HG03196 (cell line): Measurements from ENCODE around the gene HOMER1.
"Not testable (repeated sequence)": the region's sequence is repeated elsewhere in the genome, so short reads cannot be mapped to it uniquely, and the experiment has no call there.

Experiments used
- ATAC-seq: cut with Tn5 transposase; IDR thresholded peaks from one replicate; pipeline ENCODE4 v1.9.1; 2021; ENCODE audit not compliant: unreplicated experiment

HOMER1 gene

GRCh38 chr5:79423296-79423695 lies 90.6 kb downstream of the HOMER1 start:
- no peak for ATAC-seq

GRCh38 chr5:79420248-79420647 lies 93.7 kb downstream of the HOMER1 start:
- ATAC-seq, result no peak

DNA sequence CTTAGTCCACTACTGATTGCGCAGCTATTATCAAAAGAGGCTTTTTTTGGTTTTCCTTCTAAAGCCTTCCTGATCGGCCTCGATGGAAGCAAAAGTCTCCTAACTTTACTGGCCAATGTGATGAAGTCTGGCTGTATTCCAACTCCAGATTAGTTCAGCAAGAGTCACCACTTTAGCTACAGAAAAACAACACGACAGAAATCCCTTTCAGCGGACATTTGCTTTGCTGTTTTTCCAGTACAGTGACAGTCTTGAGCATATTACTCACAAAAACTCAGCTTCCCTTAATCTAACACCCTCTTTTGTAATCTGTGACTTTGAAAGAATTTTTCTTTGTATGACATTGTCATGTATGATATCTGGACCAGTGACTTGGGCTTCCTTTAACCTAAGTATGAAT lies 95.7 kb downstream of the HOMER1 start:
- no peak for ATAC-seq

DNA sequence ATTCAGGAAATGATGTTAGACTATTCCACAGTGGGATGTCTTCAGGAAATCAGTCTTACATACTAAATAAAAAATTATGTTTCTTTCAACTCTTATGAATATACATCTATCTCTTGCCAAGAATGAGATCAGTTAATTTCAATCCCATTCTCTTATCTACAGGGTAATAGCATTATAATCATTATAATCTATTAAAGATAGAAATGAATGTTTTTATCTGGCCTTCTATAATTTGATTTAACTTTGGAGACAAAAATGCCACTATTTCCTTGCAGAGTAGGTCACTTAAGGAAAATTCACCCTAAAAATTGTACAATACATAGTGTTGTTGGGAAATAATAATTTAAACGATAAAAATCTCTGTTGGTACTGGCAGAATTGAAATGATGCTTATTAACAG lies 96.4 kb downstream of the HOMER1 start:
- no peak for ATAC-seq

DNA sequence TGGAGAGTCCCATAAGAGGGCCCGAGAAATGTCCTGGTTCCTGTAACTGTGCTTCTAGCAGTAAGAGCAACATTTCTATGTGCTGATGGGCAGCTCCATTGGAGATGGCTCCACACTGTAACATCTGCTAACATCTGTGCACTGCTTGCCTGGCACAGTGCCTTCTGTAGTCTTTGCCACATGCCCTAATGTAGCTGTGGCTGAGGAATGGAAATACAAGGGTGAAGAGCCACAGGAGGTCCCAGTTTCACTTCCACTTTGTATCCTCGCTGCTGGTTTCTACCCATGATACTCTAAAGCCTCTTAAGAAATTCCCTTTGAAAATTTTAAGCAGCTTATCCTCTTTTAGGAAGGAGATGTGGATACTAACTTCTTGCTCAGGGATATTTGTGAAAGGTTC lies 97.4 kb downstream of the HOMER1 start:
- ATAC-seq, result peak; percentile 80

DNA sequence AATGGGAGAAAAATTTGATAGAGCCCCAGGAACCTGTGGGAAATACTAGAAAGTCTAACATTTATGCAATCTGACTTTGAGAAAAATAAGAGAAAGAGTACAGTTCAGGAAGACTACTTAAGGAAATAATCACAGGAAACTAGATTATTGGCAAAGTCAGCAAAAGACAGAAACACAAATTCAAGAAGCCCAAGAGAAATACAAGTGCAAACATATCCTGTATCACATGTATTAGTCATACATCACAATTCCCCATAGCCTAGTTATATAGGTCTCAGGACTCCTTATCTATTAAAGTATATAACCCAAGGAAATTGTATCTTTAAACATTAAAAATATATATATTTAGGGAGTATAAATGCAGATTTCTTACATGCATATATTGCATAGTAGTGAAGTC lies 100.8 kb downstream of the HOMER1 start:
- no peak for ATAC-seq

- no peak for ATAC-seq
These were observed 105.9 kb downstream of the HOMER1 start for GRCh38 chr5:79408028-79408427.

DNA sequence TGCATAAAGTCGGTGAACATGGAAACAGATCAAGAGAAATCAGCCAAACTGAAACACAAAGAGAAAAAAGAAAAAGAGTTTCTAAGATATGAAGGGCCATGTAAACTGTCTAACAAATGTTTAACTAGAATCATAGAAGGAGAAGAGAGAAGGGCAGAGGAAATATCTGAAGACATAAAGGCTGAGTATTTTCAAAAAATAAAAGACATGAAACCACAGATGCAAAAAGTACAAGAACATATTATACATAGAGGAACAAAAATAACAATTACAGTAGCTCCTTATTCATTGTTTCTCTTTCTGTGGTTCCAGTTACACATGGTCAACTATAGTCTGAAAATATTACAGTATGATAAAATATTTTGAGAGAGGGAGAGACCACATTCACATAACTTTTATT lies 106.3 kb downstream of the HOMER1 start:
- no peak for ATAC-seq

- no peak for ATAC-seq
These were observed 112.7 kb downstream of the HOMER1 start for GRCh38 chr5:79401216-79401615.

- ATAC-seq, result no peak
These were observed 114.9 kb downstream of the HOMER1 start for GRCh38 chr5:79399046-79399445.

DNA sequence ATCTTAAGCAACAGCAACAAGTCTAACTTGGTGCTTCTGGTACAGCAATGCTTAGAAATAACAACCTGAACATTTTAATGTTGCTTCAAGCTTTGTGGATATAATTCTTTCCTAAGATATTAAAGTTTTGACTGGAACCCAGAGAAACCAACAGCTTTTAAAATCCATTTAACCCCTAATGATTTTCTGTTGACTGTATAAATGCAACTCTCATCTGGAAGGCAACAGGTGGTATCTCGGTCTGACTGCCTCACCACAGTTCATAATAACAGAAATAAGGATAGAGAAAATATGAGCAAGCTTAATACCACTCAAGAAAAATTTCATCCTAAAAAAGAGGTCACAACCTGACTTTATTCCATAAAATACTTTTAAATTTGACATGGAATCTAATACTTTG lies 116.9 kb downstream of the HOMER1 start:
- ATAC-seq, result no peak

- no peak for ATAC-seq
These were observed 117.7 kb downstream of the HOMER1 start for GRCh38 chr5:79396265-79396664.

- no peak for ATAC-seq
These were observed 118.6 kb downstream of the HOMER1 start for GRCh38 chr5:79395296-79395695.

GRCh38 chr5:79392776-79393175 lies 121.2 kb downstream of the HOMER1 start:
- no peak for ATAC-seq

- ATAC-seq, result no peak
These were observed 127.3 kb downstream of the HOMER1 start for GRCh38 chr5:79386679-79387078.

DNA sequence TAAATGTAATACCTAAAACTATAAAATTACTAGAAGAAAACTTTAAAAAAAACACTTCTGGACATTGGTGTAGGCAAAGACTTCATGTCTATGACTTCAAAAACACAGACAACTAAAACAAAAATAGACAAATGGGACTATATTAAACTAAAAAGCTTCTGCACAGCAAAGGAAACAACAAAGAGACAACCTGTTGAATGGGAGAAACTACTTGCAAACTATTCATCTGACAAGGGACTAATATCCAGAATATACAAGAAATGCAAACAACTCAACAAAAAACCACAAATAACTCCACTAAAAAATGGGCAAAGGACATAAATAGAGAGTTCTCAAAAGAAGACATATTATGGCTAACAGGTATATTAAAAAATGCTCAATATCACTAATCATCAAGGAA lies 128.8 kb downstream of the HOMER1 start:
- not testable (repeated sequence) for ATAC-seq

DNA sequence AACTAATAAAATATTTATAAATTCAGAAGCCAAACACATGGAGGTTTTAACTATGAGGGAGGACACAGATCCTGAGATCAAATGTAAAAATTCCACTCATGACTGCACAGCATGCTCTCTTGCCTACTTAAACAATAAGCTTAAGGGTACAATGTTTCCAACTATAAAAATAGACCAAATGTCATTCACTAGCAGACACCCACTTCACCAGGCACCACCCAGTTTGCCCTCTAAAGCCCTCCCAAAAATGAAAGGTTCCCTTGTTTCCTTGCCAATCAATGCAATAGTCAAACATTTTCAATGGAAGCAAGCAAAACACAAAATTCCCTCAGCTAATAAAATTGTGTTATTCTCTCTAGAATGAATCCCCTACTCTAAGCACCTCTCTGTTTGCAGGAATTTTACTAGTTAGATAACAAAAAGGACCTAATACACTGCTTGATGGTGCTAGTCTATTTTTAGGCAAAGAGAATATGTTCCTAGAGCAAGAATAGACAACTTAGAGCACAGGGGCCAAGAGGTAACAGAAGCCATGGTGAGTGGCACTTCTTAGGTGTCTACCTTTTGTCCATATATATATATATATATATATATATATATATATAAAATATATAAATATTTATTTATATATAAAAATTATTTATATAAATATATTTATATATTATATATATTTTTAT lies 135.3 kb downstream of the HOMER1 start:
- no peak for ATAC-seq

DNA sequence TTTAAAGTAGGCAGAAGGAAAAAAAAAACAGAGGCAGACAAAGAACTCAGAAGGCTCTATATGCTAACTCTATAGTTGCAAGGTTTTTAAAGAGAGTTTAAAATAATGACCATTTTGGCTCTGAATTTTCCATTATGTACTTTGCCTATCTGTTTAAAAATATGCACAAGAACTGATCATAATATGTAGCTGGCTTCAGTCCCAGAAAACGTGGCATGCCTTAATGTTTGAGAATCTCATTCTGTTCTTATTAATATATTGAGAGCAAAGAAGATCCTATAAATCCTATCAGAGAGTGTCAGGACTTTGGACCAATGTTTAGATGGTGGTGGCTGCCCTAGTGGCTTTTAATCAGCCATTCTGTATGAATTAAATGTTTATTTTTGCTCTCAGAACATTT lies 156.5 kb downstream of the HOMER1 start:
- ATAC-seq, result no peak

- ATAC-seq, result no peak
These were observed 164.1 kb downstream of the HOMER1 start for GRCh38 chr5:79349881-79350280.

DNA sequence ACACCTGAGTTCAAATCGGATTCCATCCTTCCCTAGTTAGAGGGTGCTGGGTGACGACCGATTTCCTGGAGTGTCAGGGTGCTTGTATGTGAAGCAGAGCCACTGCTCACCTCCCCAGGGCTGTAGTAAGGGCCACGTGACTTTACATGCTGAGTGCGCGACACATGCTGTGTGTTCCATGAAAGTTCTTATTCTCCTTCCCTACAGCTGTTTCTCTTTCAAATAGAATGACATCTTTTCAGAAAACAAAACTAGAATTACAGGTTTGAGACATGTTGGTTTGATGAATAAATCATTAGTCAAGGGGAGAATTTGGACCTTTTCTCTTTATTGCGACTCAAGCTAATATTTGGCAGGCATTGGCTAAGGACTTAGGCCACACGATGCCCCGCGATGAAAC lies 164.9 kb downstream of the HOMER1 start:
- ATAC-seq, result no peak

GRCh38 chr5:79346420-79346824 lies 167.5 kb downstream of the HOMER1 start:
- ATAC-seq, result no peak

DNA sequence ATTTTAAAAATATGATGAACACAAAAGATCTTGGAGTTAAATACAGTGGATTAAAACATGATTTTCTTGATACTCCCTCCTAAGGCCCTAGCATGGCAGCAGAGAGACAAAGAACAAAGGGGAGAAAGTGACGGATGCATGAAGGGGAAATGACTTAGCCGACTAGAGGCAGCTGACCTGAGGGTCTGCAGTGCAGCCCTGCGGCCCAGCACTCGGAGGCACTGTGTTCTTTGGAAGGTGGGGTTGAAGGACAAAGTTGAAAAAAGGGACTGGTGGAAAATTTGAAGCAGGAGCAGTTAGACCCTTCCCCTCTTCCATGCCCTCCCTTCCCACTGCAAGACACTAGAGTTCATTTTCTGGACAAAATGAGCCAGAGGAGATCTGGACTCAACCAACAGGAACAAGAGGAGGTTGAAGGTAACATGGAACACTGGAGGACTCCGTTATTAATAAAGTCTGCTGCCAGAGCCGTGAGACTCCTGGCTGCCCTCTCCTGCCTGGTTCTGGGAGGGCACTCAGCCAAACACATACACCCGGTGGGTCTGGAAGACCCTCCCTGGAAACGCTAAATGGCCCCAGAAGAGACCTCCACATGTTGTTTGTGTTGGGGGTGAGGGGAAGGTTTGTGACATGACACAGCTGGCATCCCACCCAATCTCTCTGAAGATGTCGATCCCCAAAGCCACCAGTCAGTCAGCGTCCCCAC lies 179.9 kb downstream of the HOMER1 start:
- ATAC-seq, result no peak

- ATAC-seq, result no peak
These were observed 183.9 kb downstream of the HOMER1 start for GRCh38 chr5:79330071-79330470.
